ENCODE results near the gene TOMM40.

DNA sequence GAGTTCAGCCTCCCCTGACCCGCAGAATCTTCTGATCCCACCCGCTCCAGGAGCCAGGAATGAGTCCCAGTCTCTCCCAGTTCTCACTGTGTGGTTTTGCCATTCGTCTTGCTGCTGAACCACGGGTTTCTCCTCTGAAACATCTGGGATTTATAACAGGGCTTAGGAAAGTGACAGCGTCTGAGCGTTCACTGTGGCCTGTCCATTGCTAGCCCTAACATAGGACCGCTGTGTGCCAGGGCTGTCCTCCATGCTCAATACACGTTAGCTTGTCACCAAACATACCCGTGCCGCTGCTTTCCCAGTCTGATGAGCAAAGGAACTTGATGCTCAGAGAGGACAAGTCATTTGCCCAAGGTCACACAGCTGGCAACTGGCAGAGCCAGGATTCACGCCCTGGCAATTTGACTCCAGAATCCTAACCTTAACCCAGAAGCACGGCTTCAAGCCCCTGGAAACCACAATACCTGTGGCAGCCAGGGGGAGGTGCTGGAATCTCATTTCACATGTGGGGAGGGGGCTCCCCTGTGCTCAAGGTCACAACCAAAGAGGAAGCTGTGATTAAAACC, 13.5 kb downstream of the TOMM40 start:
- peak; percentile 30 for TF ChIP-seq POLR2A (IDR thresholded peaks at IDR 0.05; ENCODE audit: low read length)
- TF ChIP-seq GATA1 (IDR thresholded peaks at IDR 0.05; ENCODE audit: low read depth, low read length): no peak

Data from erythroblast (primary cell).